Endothelial cell of umbilical vein (primary cell): ENCODE measurements around the gene SCAMP4.

Experiments
- CTCF ChIP-seq, 2 donors: IDR thresholded peaks; 1 replicate in 1 of 2; 2 replicates in 1 of 2; pipeline ENCODE4 v1.5.1; 2011; ENCODE audit warnings: low read length in 2 of 2, mild to moderate bottlenecking in 2 of 2, moderate library complexity in 2 of 2, control low read depth in 1 of 2, inconsistent platforms in 1 of 2, low read depth in 1 of 2; ENCODE audit not compliant: insufficient read depth in 1 of 2; ENCODE audit errors: extremely low read depth in 1 of 2
- TF ChIP-seq, protein P1 (sequence below): IDR thresholded peaks from 2 replicates; pipeline ENCODE4 v1.6.1; 2011; ENCODE audit not compliant: insufficient read depth, insufficient read length

GRCh38 chr19:1861599-1862031, 43.6 kb upstream of the SCAMP4 start:
- TF ChIP-seq, protein P1, sequence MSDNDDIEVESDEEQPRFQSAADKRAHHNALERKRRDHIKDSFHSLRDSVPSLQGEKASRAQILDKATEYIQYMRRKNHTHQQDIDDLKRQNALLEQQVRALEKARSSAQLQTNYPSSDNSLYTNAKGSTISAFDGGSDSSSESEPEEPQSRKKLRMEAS = peak; percentile 50
- TF ChIP-seq CTCF (IDR thresholded peaks at IDR 0.05; ENCODE audit: extremely low read depth in 1 of 2, insufficient read depth in 1 of 2, low read depth in 1 of 2, low read length in 2 of 2) = no peak
